ENCODE data around the gene TMEM220. TPM values are rescaled to one million over a fixed set of nuclear protein-coding genes. Genes with fewer than 3 reads are reported as not detected.
"Not testable (repeated sequence)": the region's sequence is repeated elsewhere in the genome, so short reads cannot be mapped to it uniquely, and the experiment has no call there.

TMEM220 gene
- total RNA-seq, 2 experiments from 2014 or later: 0.79 to 0.94 TPM

- peaks cover 10% of the 10 kb centered on the region for H3K4me1 Mint-ChIP-seq (ENCODE audit: low read depth)
Observed at GRCh38 chr17:10724546-10725195, 5.2 kb downstream of the TMEM220 start.

GRCh38 chr17:10718547-10718946, 11.3 kb downstream of the TMEM220 start:
- no peak overlapping the region for H3K27ac Mint-ChIP-seq
- CTCF ChIA-PET: interaction anchor here (1.8 kb wide), 1 partner anchor 19 kb away, joined by 4 read pairs; no protein-coding TSS in a partner anchor
- no peaks in the 10 kb centered on the region for H3K9me3 Mint-ChIP-seq

More at GRCh38 chr17:10724546-10725195, 5.2 kb downstream of the TMEM220 start:
- Mint-ChIP-seq H3K9me3 (no peaks in the 10 kb centered on the region), H3K4me3 (no peak overlapping the region), H3K27ac (no peak overlapping the region), H3K27me3 (ENCODE audit: low read depth) (no peaks in the 10 kb centered on the region), H3K36me3 (ENCODE audit: low read depth) (peaks cover 2% of the 10 kb centered on the region)
- intact Hi-C loops (cut with micrococcal nuclease): no loop called here
- CTCF ChIA-PET: no interaction called here
- DNase-seq: no peak

GRCh38 chr17:10716218-10716617, 13.6 kb downstream of the TMEM220 start:
- Mint-ChIP-seq H3K4me3 (no peak overlapping the region), H3K36me3 (ENCODE audit: low read depth) (peaks cover 26% of the 10 kb centered on the region), H3K9me3 (no peaks in the 10 kb centered on the region), H3K27ac (no peak overlapping the region), H3K4me1 (ENCODE audit: low read depth) (no peaks in the 10 kb centered on the region), H3K27me3 (ENCODE audit: low read depth) (no peaks in the 10 kb centered on the region)
- CTCF ChIA-PET: no interaction called here
- DNase-seq: no peak
- intact Hi-C loops (cut with micrococcal nuclease): no loop called here

More at GRCh38 chr17:10718547-10718946, 11.3 kb downstream of the TMEM220 start:
- no peaks in the 10 kb centered on the region for H3K4me1 Mint-ChIP-seq (ENCODE audit: low read depth)
- no peak overlapping the region for H3K4me3 Mint-ChIP-seq
- no peaks in the 10 kb centered on the region for H3K27me3 Mint-ChIP-seq (ENCODE audit: low read depth)
- intact Hi-C loops (cut with micrococcal nuclease): no loop called here
- no peak for DNase-seq
- H3K36me3 Mint-ChIP-seq (ENCODE audit: low read depth): peaks cover 17% of the 10 kb centered on the region

GRCh38 chr17:10713318-10713717, 16.5 kb downstream of the TMEM220 start:
- CTCF ChIA-PET: no interaction called here
- no peak for DNase-seq
- intact Hi-C loops (cut with micrococcal nuclease): no loop called here
- Mint-ChIP-seq H3K27ac (no peak overlapping the region), H3K36me3 (ENCODE audit: low read depth) (peaks cover 44% of the 10 kb centered on the region), H3K27me3 (ENCODE audit: low read depth) (no peaks in the 10 kb centered on the region), H3K4me3 (no peak overlapping the region), H3K9me3 (no peaks in the 10 kb centered on the region), H3K4me1 (ENCODE audit: low read depth) (peaks cover 8% of the 10 kb centered on the region)

- Mint-ChIP-seq H3K36me3 (ENCODE audit: low read depth) (peaks cover 33% of the 10 kb centered on the region), H3K27me3 (ENCODE audit: low read depth) (no peaks in the 10 kb centered on the region), H3K27ac (peak overlapping the region; percentile 65), H3K4me1 (ENCODE audit: low read depth) (peaks cover 60% of the 10 kb centered on the region), H3K9me3 (no peaks in the 10 kb centered on the region), H3K4me3 (no peak overlapping the region)
- intact Hi-C loops (cut with micrococcal nuclease): no loop called here
- CTCF ChIA-PET: interaction anchor here (1.0 kb wide), 1 partner anchor 59 kb away, joined by 3 read pairs; no protein-coding TSS in a partner anchor
- no peak for DNase-seq
Observed at GRCh38 chr17:10705727-10706126, 24.1 kb downstream of the TMEM220 start.

- Mint-ChIP-seq H3K27ac (peak overlapping the region; percentile 62), H3K27me3 (ENCODE audit: low read depth) (no peaks in the 10 kb centered on the region), H3K36me3 (ENCODE audit: low read depth) (peaks cover 21% of the 10 kb centered on the region), H3K4me1 (ENCODE audit: low read depth) (peaks cover 63% of the 10 kb centered on the region), H3K9me3 (no peaks in the 10 kb centered on the region), H3K4me3 (no peak overlapping the region)
- intact Hi-C loops (cut with micrococcal nuclease): no loop called here
- no peak for DNase-seq
- CTCF ChIA-PET: interaction anchor here (1.1 kb wide), 1 partner anchor 56 kb away, joined by 3 read pairs; no protein-coding TSS in a partner anchor
Observed at GRCh38 chr17:10702574-10702973, 27.2 kb downstream of the TMEM220 start.

- no peaks in the 10 kb centered on the region for H3K27me3 Mint-ChIP-seq (ENCODE audit: low read depth)
- peaks cover 13% of the 10 kb centered on the region for H3K36me3 Mint-ChIP-seq (ENCODE audit: low read depth)
- no peaks in the 10 kb centered on the region for H3K9me3 Mint-ChIP-seq
- H3K4me3 Mint-ChIP-seq: peak overlapping the region; percentile 66
- H3K4me1 Mint-ChIP-seq (ENCODE audit: low read depth): peaks cover 62% of the 10 kb centered on the region
- H3K27ac Mint-ChIP-seq: peak overlapping the region; percentile 93
- peak; percentile 30 for DNase-seq
- CTCF ChIA-PET: interaction anchor here (0.6 to 2.5 kb wide), 6 partner anchors 12 to 74 kb away, joined by 3 to 9 read pairs (median 7); no protein-coding TSS in a partner anchor
- intact Hi-C loops (cut with micrococcal nuclease): no loop called here
Observed at GRCh38 chr17:10699856-10700255, 30.0 kb downstream of the TMEM220 start.

GRCh38 chr17:10698096-10698818, 31.6 kb downstream of the TMEM220 start:
- peak; percentile 11 for DNase-seq
- no peaks in the 10 kb centered on the region for H3K9me3 Mint-ChIP-seq
- peaks cover 58% of the 10 kb centered on the region for H3K4me1 Mint-ChIP-seq (ENCODE audit: low read depth)
- H3K36me3 Mint-ChIP-seq (ENCODE audit: low read depth): peaks cover 21% of the 10 kb centered on the region
- H3K27me3 Mint-ChIP-seq (ENCODE audit: low read depth): no peaks in the 10 kb centered on the region
- intact Hi-C loops (cut with micrococcal nuclease): no loop called here
- CTCF ChIA-PET: interaction anchor here (2.0 to 2.5 kb wide), 2 partner anchors 39 to 52 kb away, joined by 9 read pairs; no protein-coding TSS in a partner anchor
- H3K4me3 Mint-ChIP-seq: peak overlapping the region; percentile 93
- peak overlapping the region; percentile 97 for H3K27ac Mint-ChIP-seq

- peak within 1 kb of the TSS; percentile 97 for H3K27ac Mint-ChIP-seq
- peaks cover 29% of the 10 kb centered on the region for H3K36me3 Mint-ChIP-seq (ENCODE audit: low read depth)
- no peaks in the 10 kb centered on the region for H3K27me3 Mint-ChIP-seq (ENCODE audit: low read depth)
- CTCF ChIA-PET: no interaction called here
- peak; percentile 93 for DNase-seq
- H3K9me3 Mint-ChIP-seq: no peaks in the 10 kb centered on the region
- H3K4me1 Mint-ChIP-seq (ENCODE audit: low read depth): peaks cover 59% of the 10 kb centered on the region
- intact Hi-C loops (cut with micrococcal nuclease): loop anchor here (1.0 to 2.0 kb wide), 3 partner anchors 32 to 148 kb away; no protein-coding TSS in a partner anchor
- H3K4me3 Mint-ChIP-seq: peak within 1 kb of the TSS; percentile 93
Observed at GRCh38 chr17:10697092-10698081, 32.4 kb downstream of the TMEM220 start, which contains the start of the genes ADPRM and SCO1. ADPRM (plus strand) TSS chr17:10697594; CDS start chr17:10704927, 7,333 bp downstream. SCO1 (minus strand) TSS chr17:10697533; CDS start chr17:10697507, 26 bp downstream.

GRCh38 chr17:10695875-10696407, 33.9 kb downstream of the TMEM220 start:
- peaks cover 38% of the 10 kb centered on the region for H3K36me3 Mint-ChIP-seq (ENCODE audit: low read depth)
- intact Hi-C loops (cut with micrococcal nuclease): loop anchor here (2.0 kb wide), 1 partner anchor 43 kb away; no protein-coding TSS in a partner anchor
- not testable (repeated sequence) for DNase-seq; H3K27me3 Mint-ChIP-seq (ENCODE audit: low read depth); H3K9me3 Mint-ChIP-seq; H3K27ac Mint-ChIP-seq
- CTCF ChIA-PET: interaction anchor here (0.5 to 2.8 kb wide), 2 partner anchors 12 to 813 kb away, joined by 5 to 13 read pairs; no protein-coding TSS in a partner anchor
- H3K4me3 Mint-ChIP-seq: peak overlapping the region; percentile 93
- H3K4me1 Mint-ChIP-seq (ENCODE audit: low read depth): peaks cover 55% of the 10 kb centered on the region

GRCh38 chr17:10687499-10687898, 42.3 kb downstream of the TMEM220 start:
- no peak overlapping the region for H3K27ac Mint-ChIP-seq
- peaks cover 49% of the 10 kb centered on the region for H3K36me3 Mint-ChIP-seq (ENCODE audit: low read depth)
- CTCF ChIA-PET: no interaction called here
- H3K4me1 Mint-ChIP-seq (ENCODE audit: low read depth): peaks cover 32% of the 10 kb centered on the region
- H3K9me3 Mint-ChIP-seq: no peaks in the 10 kb centered on the region
- DNase-seq: no peak
- intact Hi-C loops (cut with micrococcal nuclease): no loop called here
- H3K27me3 Mint-ChIP-seq (ENCODE audit: low read depth): no peaks in the 10 kb centered on the region
- no peak overlapping the region for H3K4me3 Mint-ChIP-seq

All from activated naive CD4-positive, alpha-beta T cell treated with anti-CD3 and anti-CD28 coated beads for 36 hours (primary cell).